Glutamatergic neuron (in vitro differentiated cells): Measurements from ENCODE around the gene HES3. TPM values are rescaled to one million over a fixed set of nuclear protein-coding genes. Genes with fewer than 3 reads are reported as not detected.

ENCODE experiments used
- DNase-seq: peaks from one replicate; pipeline ENCODE4 v3.0.0; 2022
- H3K27ac Mint-ChIP-seq: one replicate; pipeline ENCODE4 v1.8.0; 2020; ENCODE audit warnings: mild to moderate bottlenecking, mixed read lengths, inconsistent platforms; ENCODE audit not compliant: unreplicated experiment
- H3K27me3 Mint-ChIP-seq: one replicate; pipeline ENCODE4 v1.8.0; 2020; ENCODE audit warnings: mild to moderate bottlenecking, moderate library complexity, mixed read lengths, inconsistent platforms; ENCODE audit not compliant: unreplicated experiment
- H3K36me3 Mint-ChIP-seq: one replicate; pipeline ENCODE4 v1.8.0; 2020; ENCODE audit warnings: mild to moderate bottlenecking, mixed read lengths, inconsistent platforms; ENCODE audit not compliant: unreplicated experiment
- H3K4me1 Mint-ChIP-seq: one replicate; pipeline ENCODE4 v1.8.0; 2020; ENCODE audit warnings: mild to moderate bottlenecking, low read depth, mixed read lengths, inconsistent platforms; ENCODE audit not compliant: unreplicated experiment
- H3K4me3 Mint-ChIP-seq: one replicate; pipeline ENCODE4 v1.8.0; 2020; ENCODE audit warnings: mild to moderate bottlenecking, mixed read lengths, inconsistent platforms; ENCODE audit not compliant: unreplicated experiment
- H3K9me3 Mint-ChIP-seq: one replicate; pipeline ENCODE4 v1.8.0; 2020; ENCODE audit warnings: mild to moderate bottlenecking, moderate library complexity, mixed read lengths, inconsistent platforms; ENCODE audit not compliant: unreplicated experiment
- total RNA-seq: library from RNA; stranded (reverse); fragmentation: NEBNext Ultra II Directional; extraction: Animal tissue kit (Norgen Biotek cat#: 25700); gene quantifications from one replicate; pipeline ENCODE4 v1.2.1, GENCODE V29; 2021; ENCODE audit not compliant: unreplicated experiment
- TF ChIP-seq, protein P1 (sequence below): fragments of 200-600 bp; sonication (generic); IDR thresholded peaks from one replicate; pipeline ENCODE4 v1.5.0; 2021; ENCODE audit not compliant: partially characterized antibody, unreplicated experiment

HES3 gene
- total RNA-seq, 1 donor from 2014 or later = 0.66 TPM

- Mint-ChIP-seq H3K4me1 (peaks cover 23% of the 10 kb centered on the region), H3K27me3 (peaks cover 15% of the 10 kb centered on the region), H3K36me3 (no peaks in the 10 kb centered on the region), H3K9me3 (peaks cover 13% of the 10 kb centered on the region), H3K27ac (peak within 1 kb of the TSS; percentile 96), H3K4me3 (peak within 1 kb of the TSS; percentile 82)
- DNase-seq = peak; percentile 80
- TF ChIP-seq, protein P1, sequence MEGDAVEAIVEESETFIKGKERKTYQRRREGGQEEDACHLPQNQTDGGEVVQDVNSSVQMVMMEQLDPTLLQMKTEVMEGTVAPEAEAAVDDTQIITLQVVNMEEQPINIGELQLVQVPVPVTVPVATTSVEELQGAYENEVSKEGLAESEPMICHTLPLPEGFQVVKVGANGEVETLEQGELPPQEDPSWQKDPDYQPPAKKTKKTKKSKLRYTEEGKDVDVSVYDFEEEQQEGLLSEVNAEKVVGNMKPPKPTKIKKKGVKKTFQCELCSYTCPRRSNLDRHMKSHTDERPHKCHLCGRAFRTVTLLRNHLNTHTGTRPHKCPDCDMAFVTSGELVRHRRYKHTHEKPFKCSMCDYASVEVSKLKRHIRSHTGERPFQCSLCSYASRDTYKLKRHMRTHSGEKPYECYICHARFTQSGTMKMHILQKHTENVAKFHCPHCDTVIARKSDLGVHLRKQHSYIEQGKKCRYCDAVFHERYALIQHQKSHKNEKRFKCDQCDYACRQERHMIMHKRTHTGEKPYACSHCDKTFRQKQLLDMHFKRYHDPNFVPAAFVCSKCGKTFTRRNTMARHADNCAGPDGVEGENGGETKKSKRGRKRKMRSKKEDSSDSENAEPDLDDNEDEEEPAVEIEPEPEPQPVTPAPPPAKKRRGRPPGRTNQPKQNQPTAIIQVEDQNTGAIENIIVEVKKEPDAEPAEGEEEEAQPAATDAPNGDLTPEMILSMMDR = no peak
Observed at GRCh38 chr1:6260961-6261614, 17.1 kb downstream of the HES3 start, which contains the start of gene GPR153. Gene GPR153, minus strand, starts transcription at chr1:6261098. Its CDS starts 6,193 bp downstream, at chr1:6254905.

GRCh38 chr1:6261615-6261995 lies 17.6 kb downstream of the HES3 start:
- peak overlapping the region; percentile 82 for H3K4me3 Mint-ChIP-seq
- peak; percentile 83 for DNase-seq

DNA sequence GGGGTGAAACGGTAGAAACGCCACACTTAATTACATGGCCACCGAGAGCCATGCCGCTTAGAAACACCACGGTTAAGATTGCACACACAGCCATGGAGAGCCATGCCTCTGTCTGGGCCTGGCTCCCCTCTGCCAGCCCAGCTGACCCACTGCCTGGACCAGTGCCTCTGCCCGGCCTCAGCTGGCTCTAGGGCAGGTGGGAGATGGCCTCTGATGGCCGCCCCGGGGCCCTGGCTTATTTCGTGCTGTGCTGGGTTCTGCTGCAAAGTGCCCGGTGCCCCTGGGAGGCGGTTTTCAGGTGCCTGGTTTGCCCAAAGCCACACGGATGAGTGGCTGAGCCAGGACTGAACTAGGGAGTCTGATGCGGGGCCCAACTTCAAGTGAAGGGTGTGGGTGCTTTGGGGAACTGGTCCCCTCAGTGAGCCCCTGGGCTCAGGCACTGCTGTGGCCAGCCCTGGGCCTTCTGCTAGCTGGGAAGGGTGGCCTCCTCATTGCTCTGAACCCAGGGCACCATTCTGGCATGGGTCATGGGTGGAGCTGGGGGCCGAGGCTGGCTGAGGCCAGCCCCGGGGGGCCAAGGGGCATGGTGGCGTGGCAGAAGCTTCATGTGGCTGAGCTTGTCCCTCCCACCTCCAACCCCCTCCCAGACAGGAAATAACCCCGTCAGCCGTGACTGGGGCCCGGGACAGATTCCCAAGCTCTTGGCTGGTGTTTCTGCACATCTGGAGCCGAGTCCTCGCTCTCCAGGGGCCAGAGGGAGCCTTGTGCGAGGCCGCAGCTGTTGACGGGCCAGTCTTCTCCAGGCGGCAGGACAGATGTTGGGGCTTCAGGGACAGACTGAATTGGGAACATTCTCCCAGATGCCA lies 18.8 kb downstream of the HES3 start:
- no peak for DNase-seq
- peaks cover 16% of the 10 kb centered on the region for H3K27me3 Mint-ChIP-seq
- peaks cover 34% of the 10 kb centered on the region for H3K4me1 Mint-ChIP-seq
- peak overlapping the region; percentile 30 for H3K4me3 Mint-ChIP-seq
- TF ChIP-seq, protein P1 = no peak
- peaks cover 15% of the 10 kb centered on the region for H3K9me3 Mint-ChIP-seq
- H3K36me3 Mint-ChIP-seq = no peaks in the 10 kb centered on the region
- H3K27ac Mint-ChIP-seq = peak overlapping the region; percentile 96

More at GRCh38 chr1:6261615-6261995, 17.6 kb downstream of the HES3 start:
- peak overlapping the region; percentile 96 for H3K27ac Mint-ChIP-seq
- H3K4me1 Mint-ChIP-seq = peaks cover 27% of the 10 kb centered on the region
- TF ChIP-seq, protein P1 = no peak
- H3K36me3 Mint-ChIP-seq = no peaks in the 10 kb centered on the region
- H3K27me3 Mint-ChIP-seq = peaks cover 15% of the 10 kb centered on the region
- H3K9me3 Mint-ChIP-seq = peaks cover 12% of the 10 kb centered on the region

DNA sequence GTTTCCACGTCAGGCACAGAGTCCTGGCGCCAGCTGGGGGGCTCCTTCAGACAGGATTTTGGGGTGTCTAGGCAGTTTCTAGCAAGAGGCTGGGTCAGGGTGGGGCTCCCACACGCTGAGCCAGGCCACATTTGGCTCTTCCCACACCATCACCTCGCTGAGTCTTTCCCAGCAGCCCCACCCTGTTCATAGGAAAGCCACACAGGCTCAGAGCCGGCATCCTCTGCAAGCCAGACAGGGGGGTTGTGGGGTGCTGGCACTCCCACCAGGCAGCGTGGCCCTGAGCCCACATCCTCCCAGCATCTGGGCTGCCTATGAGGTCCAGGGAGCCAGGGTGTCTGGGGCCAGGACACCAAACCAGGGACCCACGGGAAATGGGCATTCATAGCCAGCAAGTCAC lies 19.7 kb downstream of the HES3 start:
- H3K36me3 Mint-ChIP-seq = no peaks in the 10 kb centered on the region
- H3K27ac Mint-ChIP-seq = no peak overlapping the region

More for the DNA sequence above, 19.7 kb downstream of the HES3 start:
- no peak for DNase-seq
- no peak overlapping the region for H3K4me3 Mint-ChIP-seq
- TF ChIP-seq, protein P1 = no peak
- peaks cover 16% of the 10 kb centered on the region for H3K27me3 Mint-ChIP-seq
- H3K9me3 Mint-ChIP-seq = peaks cover 17% of the 10 kb centered on the region
- H3K4me1 Mint-ChIP-seq = peaks cover 43% of the 10 kb centered on the region
